Brain microvascular endothelial cell (primary cell): ENCODE results near the gene GUCA2A.
A peak's percentile ranks its signal among the peaks of the same experiment; 100 is the strongest.

Experiments used
- DNase-seq: peaks from one replicate; pipeline ENCODE4 v3.0.0-alpha.2; 2020
- H3K27ac ChIP-seq: fragments of 250-450 bp; sonication (Bioruptor Pico); 2 replicates; pipeline ENCODE4 v1.5.1; 2020; ENCODE audit warnings: mild to moderate bottlenecking, moderate library complexity
- H3K27me3 ChIP-seq: fragments of 250-450 bp; sonication (Bioruptor Pico); replicated peaks from 2 replicates; pipeline ENCODE4 v1.5.1; 2020; ENCODE audit warnings: mild to moderate bottlenecking
- H3K36me3 ChIP-seq: fragments of 250-450 bp; sonication (Bioruptor Pico); replicated peaks from 2 replicates; pipeline ENCODE4 v1.5.1; 2020; ENCODE audit warnings: mild to moderate bottlenecking
- H3K4me3 ChIP-seq: 2 replicates; pipeline ENCODE4 v1.5.1; 2011; ENCODE audit warnings: low read depth, mild to moderate bottlenecking, control low read depth, low read length, moderate library complexity
- CTCF ChIP-seq: IDR thresholded peaks from 2 replicates; pipeline ENCODE4 v1.5.1; 2011; ENCODE audit warnings: low read depth, mild to moderate bottlenecking, moderate library complexity, low read length, control low read depth, inconsistent platforms; ENCODE audit errors: missing control alignments
- in situ Hi-C: cut with HindIII; loops from 2 replicates; pipeline ENCODE4 v1.10.0; 2017; ENCODE audit warnings: low sequenced_read_pairs, low pct_ligation_motif_present

GUCA2A gene

DNA sequence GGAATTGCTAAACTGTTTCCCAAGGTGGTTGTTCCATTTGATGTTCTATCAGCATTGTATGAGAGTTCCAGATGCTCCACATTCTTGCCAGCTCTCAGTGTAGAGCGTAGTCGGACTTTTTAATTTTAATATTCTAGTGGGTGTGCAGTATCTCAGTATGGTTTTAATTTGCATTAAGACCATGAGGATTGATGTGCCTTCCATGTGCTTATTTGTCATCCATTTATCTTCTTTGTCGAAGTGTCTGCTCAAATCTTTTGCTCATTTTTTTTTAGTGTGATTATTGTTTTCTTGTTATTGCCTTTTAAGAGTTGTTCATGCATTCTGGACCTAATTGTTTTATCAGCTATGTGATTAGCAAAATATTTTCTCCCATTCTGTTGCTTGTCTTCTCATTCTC, 25.1 kb downstream of the GUCA2A start:
- no peak for TF ChIP-seq CTCF
- Histone ChIP-seq H3K36me3 (no peaks in the 10 kb centered on the region), H3K4me3 (no peak overlapping the region), H3K27me3 (peaks cover 14% of the 10 kb centered on the region), H3K27ac (no peak overlapping the region)
- in situ Hi-C loops = no loop called here
- no peak for DNase-seq

GRCh38 chr1:42138586-42138985, 26.0 kb downstream of the GUCA2A start:
- in situ Hi-C loops = no loop called here
- TF ChIP-seq CTCF = peak; percentile 4
- no peak for DNase-seq
- H3K27me3 ChIP-seq = peaks cover 7% of the 10 kb centered on the region
- H3K36me3 ChIP-seq = no peaks in the 10 kb centered on the region
- H3K4me3 ChIP-seq = no peak overlapping the region
- H3K27ac ChIP-seq = no peak overlapping the region

DNA sequence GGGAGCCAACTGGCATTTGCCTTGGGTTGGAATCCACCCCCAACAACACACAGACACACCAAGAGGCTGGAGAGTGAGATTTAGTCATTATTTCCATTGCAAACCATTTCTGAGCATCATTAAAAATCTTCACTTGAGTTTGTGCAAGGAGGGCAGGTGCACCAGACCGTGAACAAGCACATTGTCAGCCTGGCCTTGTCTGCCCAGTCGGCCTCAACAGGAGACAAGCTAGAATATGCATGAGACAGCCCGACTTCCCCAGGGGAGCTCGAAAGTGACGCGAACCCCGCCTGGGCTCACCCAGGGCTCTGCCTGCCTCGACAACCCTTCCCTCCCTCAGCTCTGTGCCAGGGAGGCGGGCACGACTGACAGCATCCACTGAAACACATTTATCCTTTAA, 26.8 kb downstream of the GUCA2A start:
- TF ChIP-seq CTCF = no peak
- in situ Hi-C loops = no loop called here
- H3K27ac ChIP-seq = no peak overlapping the region
- H3K27me3 ChIP-seq = peaks cover 6% of the 10 kb centered on the region
- H3K36me3 ChIP-seq = no peaks in the 10 kb centered on the region
- no peak for DNase-seq
- H3K4me3 ChIP-seq = no peak overlapping the region

GRCh38 chr1:42136466-42136865, 28.1 kb downstream of the GUCA2A start:
- Histone ChIP-seq H3K4me3 (no peak overlapping the region), H3K27me3 (peaks cover 6% of the 10 kb centered on the region), H3K36me3 (no peaks in the 10 kb centered on the region), H3K27ac (no peak overlapping the region)
- in situ Hi-C loops = no loop called here
- DNase-seq = no peak
- no peak for TF ChIP-seq CTCF

DNA sequence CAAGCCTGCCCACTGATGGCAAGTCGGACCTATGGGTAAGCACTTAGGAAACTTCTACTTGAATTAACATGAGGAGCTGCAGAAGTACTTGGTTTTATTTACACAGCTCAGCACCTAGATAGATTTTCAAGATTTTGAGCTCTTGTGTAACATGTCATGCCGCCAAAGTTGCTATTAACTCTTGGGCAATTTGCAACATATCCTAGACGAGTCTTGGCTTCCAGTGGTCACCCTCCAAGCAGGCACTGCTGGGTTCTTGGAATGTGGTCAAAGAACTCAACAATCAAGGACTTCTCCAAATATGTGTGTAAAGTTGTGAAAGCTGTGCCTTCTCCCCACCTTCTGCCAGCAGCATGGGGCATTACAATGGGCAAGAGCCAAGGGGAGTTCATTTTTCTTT, 29.1 kb downstream of the GUCA2A start:
- in situ Hi-C loops = no loop called here

More for the DNA sequence above, 29.1 kb downstream of the GUCA2A start:
- no peak overlapping the region for H3K4me3 ChIP-seq
- H3K27me3 ChIP-seq = peaks cover 6% of the 10 kb centered on the region
- no peak for DNase-seq
- H3K27ac ChIP-seq = no peak overlapping the region
- TF ChIP-seq CTCF = no peak
- H3K36me3 ChIP-seq = no peaks in the 10 kb centered on the region
